ENCODE data around the gene MTX2. TPM values are rescaled to one million over a fixed set of nuclear protein-coding genes. Genes with fewer than 3 reads are reported as not detected.

The MTX2 gene
- total and polyA plus RNA-seq, 2 donors (not counting 3 experiments of a cell fraction or from before 2014, with no cell fraction given), result 31.3 TPM

DNA sequence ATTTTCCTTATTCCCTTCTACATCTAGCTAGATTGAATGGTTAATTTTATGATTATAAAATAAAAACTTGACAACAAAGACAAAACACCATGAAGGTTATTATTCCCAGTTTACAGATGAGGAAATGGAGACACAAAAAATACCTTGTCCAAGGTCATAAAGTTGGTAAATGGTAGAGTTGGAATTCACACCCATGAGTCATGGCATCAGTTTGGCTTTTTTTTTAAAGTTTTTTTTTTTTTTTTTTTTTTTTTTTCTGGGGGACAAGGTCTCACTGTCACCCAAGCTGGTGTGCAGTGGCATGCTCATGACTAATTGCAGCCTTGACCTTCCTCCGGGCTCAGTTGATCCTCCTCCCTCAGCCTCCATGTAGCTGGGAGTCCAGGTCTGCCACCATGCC is 70.0 kb downstream of the MTX2 start:
- FAIRE-seq, result no peak

More for the DNA sequence above, 70.0 kb downstream of the MTX2 start:
- H3K36me3 ChIP-seq (ENCODE audit: control insufficient read depth in 2 of 2, extremely low read depth in 1 of 2, insufficient read depth in 2 of 2, low read length in 2 of 2), result peaks cover 0 to 6% of the 10 kb centered on the region in 2 experiments
- no peak for DNase-seq (ENCODE audit: low read depth, low spot score)
- no TSS peak for BruUV-seq (replicated peaks)
- H3K4me2 ChIP-seq (ENCODE audit: insufficient read depth, low read length), result no peak overlapping the region
- no peaks in the 10 kb centered on the region for H3K4me1 ChIP-seq (ENCODE audit: control insufficient read depth, extremely low read depth, insufficient read depth, low read length)
- no peak overlapping the region for H3K9ac ChIP-seq (replicated peaks; ENCODE audit: extremely low read depth, insufficient read depth, low read length)
- H3K4me3 ChIP-seq (replicated peaks in 1 of 3; ENCODE audit: insufficient read depth in 1 of 3, low read depth in 1 of 3, low read length in 3 of 3), result no peak overlapping the region
- no peak overlapping the region for H3K27ac ChIP-seq (ENCODE audit: insufficient read depth, low read depth, low read length)
- no peaks in the 10 kb centered on the region for H4K20me1 ChIP-seq (replicated peaks; ENCODE audit: control insufficient read depth, extremely low read depth, insufficient read depth, low read length)
- no peak overlapping the region for H2AFZ ChIP-seq (ENCODE audit: low read depth, low read length)
- H3K9me1 ChIP-seq (replicated peaks; ENCODE audit: control insufficient read depth, extremely low read depth, insufficient read depth, low read length), result no peaks in the 10 kb centered on the region
- no peak for TF ChIP-seq EZH2 (IDR thresholded peaks at IDR 0.05; ENCODE audit: borderline replicate concordance, low read depth, low read length, severe bottlenecking)
- no peak for TF ChIP-seq POLR2AphosphoS5 (IDR thresholded peaks at IDR 0.05; ENCODE audit: insufficient read depth, low read depth, low read length)
- TF ChIP-seq FOS (IDR thresholded peaks at IDR 0.05; ENCODE audit: borderline replicate concordance, insufficient read depth, low read length), result no peak
- no peak for TF ChIP-seq MAX (IDR thresholded peaks at IDR 0.05; ENCODE audit: insufficient read depth, insufficient read length)
- no peak for TF ChIP-seq JUN (IDR thresholded peaks at IDR 0.05; ENCODE audit: borderline replicate concordance, insufficient read depth, insufficient read length, low read depth)
- no peak for TF ChIP-seq POLR2A (IDR thresholded peaks at IDR 0.05; ENCODE audit: low read depth, low read length)
- TF ChIP-seq CTCF (IDR thresholded peaks at IDR 0.05; ENCODE audit: extremely low read depth in 1 of 2, insufficient read depth in 1 of 2, low read depth in 1 of 2, low read length in 2 of 2), result no peak
- no peak for TF ChIP-seq MYC (IDR thresholded peaks at IDR 0.05; ENCODE audit: low read depth, low read length)
- no peak for TF ChIP-seq GATA2 (IDR thresholded peaks at IDR 0.05; ENCODE audit: insufficient read depth, insufficient read length, low read depth, low read length)
- no peaks in the 10 kb centered on the region for H3K27me3 ChIP-seq (ENCODE audit: control insufficient read depth in 2 of 2, insufficient read depth in 2 of 2, low read length in 2 of 2)
- ChIA-PET CTCF (interaction anchor here (1.2 kb wide), 1 partner anchor 116 kb away, joined by 3 read pairs; no protein-coding TSS in a partner anchor), POLR2A (no interaction called here)
- H3K9me3 ChIP-seq (replicated peaks; ENCODE audit: control insufficient read depth, insufficient read depth, low read length), result no peaks in the 10 kb centered on the region
- dilution Hi-C loops (cut with MboI; ENCODE audit: extremely low pct_ligation_motif_present, low sequenced_read_pairs) (no loop called here), intact Hi-C loops (cut with micrococcal nuclease) (no loop called here)
- H3K79me2 ChIP-seq (ENCODE audit: control insufficient read depth, insufficient read depth, low read length), result no peaks in the 10 kb centered on the region
